Measurements from ENCODE around the gene ANKRD37.

The ANKRD37 gene, protein sequence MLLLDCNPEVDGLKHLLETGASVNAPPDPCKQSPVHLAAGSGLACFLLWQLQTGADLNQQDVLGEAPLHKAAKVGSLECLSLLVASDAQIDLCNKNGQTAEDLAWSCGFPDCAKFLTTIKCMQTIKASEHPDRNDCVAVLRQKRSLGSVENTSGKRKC

DNA sequence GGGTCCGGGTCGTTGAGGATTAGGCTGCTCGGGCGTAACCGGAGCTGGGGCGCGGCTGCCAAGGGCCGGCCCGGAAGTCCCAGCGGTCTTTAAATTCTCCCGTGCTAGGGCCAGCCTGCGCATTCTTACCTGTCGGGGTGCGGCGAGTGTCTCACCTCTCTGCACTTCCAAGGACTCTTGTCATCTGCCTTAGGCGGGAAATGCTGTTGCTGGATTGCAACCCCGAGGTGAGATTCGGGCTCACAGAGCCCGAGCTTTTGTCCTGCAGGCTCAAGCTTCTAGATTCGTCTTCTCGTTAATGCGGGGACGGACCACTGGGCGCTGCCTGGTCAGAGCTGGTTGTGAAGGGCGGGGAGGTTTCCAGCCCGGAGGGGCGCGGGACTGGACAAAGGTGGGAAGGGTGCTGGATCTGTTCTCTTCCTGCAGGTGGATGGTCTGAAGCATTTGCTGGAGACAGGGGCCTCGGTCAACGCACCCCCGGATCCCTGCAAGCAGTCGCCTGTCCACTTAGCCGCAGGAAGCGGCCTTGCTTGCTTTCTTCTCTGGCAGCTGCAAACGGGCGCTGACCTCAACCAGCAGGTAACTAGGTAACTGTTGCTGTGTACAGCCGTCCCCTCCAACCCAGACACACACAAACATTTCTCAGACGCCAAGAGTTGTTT is at the start of gene ANKRD37:
Gene ANKRD37, plus strand, starts transcription at position 118 of the 662 bp plus-strand sequence. Its CDS starts 83 bp downstream, at position 201.
- Histone ChIP-seq H3K9ac (ENCODE audit: low read length) (peak within 1 kb of the TSS; percentile 95), H2AFZ (ENCODE audit: low read length) (peak within 1 kb of the TSS; percentile 13), H3F3A (ENCODE audit: insufficient read depth, low read length) (peaks cover 53% of the 10 kb centered on the region), H3K4me3 (ENCODE audit: low read length) (peak within 1 kb of the TSS; percentile 74), H4K20me1 (ENCODE audit: insufficient read depth, low read length) (no peaks in the 10 kb centered on the region), H3K27ac (ENCODE audit: low read length) (peak within 1 kb of the TSS; percentile 98), H3K79me2 (ENCODE audit: low read length) (peaks cover 27% of the 10 kb centered on the region), H3K4me2 (ENCODE audit: low read depth, low read length) (peak within 1 kb of the TSS; percentile 66), H3K4me1 (ENCODE audit: low read length) (peaks cover 35% of the 10 kb centered on the region), H3K9me3 (replicated peaks; ENCODE audit: insufficient read depth, low read length) (no peaks in the 10 kb centered on the region), H3K9me2 (replicated peaks; ENCODE audit: insufficient read depth, low read length) (no peaks in the 10 kb centered on the region), H3K36me3 (replicated peaks; ENCODE audit: insufficient read depth, low read length) (peaks cover 6% of the 10 kb centered on the region; the same call in 1 of the 2 replicates), H3K27me3 (replicated peaks; ENCODE audit: insufficient read depth, low read length) (no peaks in the 10 kb centered on the region)
- DNase-seq, result peak; percentile 59
- TF ChIP-seq EZH2 (optimal IDR thresholded peaks at IDR 0.05; ENCODE audit: low read depth, low read length), result no peak
- TF ChIP-seq CTCF (IDR thresholded peaks at IDR 0.05; ENCODE audit: low read length), result no peak

GRCh38 chr4:185346975-185347601 is 49.6 kb upstream of the ANKRD37 start:
- H3K27me3 ChIP-seq (replicated peaks; ENCODE audit: insufficient read depth, low read length), result no peaks in the 10 kb centered on the region
- no peaks in the 10 kb centered on the region for H3K9me2 ChIP-seq (replicated peaks; ENCODE audit: insufficient read depth, low read length)
- no peak overlapping the region for H3K4me3 ChIP-seq (ENCODE audit: low read length)
- no peaks in the 10 kb centered on the region for H4K20me1 ChIP-seq (ENCODE audit: insufficient read depth, low read length)
- no peak for DNase-seq
- TF ChIP-seq EZH2 (optimal IDR thresholded peaks at IDR 0.05; ENCODE audit: low read depth, low read length) (no peak), EZH2phosphoT487 (IDR thresholded peaks at IDR 0.05; ENCODE audit: low read length) (no peak), CTCF (IDR thresholded peaks at IDR 0.05; ENCODE audit: low read length) (no peak)
- no peaks in the 10 kb centered on the region for H3K9me3 ChIP-seq (replicated peaks; ENCODE audit: insufficient read depth, low read length)
- H3K79me2 ChIP-seq (ENCODE audit: low read length), result peaks cover 11% of the 10 kb centered on the region
- peaks cover 26% of the 10 kb centered on the region for H3F3A ChIP-seq (ENCODE audit: insufficient read depth, low read length)
- no peak overlapping the region for H3K4me2 ChIP-seq (ENCODE audit: low read depth, low read length)
- H3K9ac ChIP-seq (ENCODE audit: low read length), result no peak overlapping the region
- H3K27ac ChIP-seq (ENCODE audit: low read length), result no peak overlapping the region
- H3K36me3 ChIP-seq (replicated peaks; ENCODE audit: insufficient read depth, low read length), result peaks cover 15% of the 10 kb centered on the region
- peaks cover 50% of the 10 kb centered on the region for H3K4me1 ChIP-seq (ENCODE audit: low read length)
- no peak overlapping the region for H2AFZ ChIP-seq (ENCODE audit: low read length)

GRCh38 chr4:185351691-185352090 is 45.0 kb upstream of the ANKRD37 start:
- H3K4me3 ChIP-seq (ENCODE audit: low read length), result no peak overlapping the region
- H2AFZ ChIP-seq (ENCODE audit: low read length), result no peak overlapping the region
- H3K4me2 ChIP-seq (ENCODE audit: low read depth, low read length), result peak overlapping the region; percentile 69; the same call in 1 of the 2 replicates
- 0 out of 2 replicates have a peak, but pooled peaks cover 4% of the 10 kb centered on the region for H3K79me2 ChIP-seq (ENCODE audit: low read length)
- H3K9me3 ChIP-seq (replicated peaks; ENCODE audit: insufficient read depth, low read length), result no peaks in the 10 kb centered on the region
- peaks cover 28% of the 10 kb centered on the region for H3K4me1 ChIP-seq (ENCODE audit: low read length)
- TF ChIP-seq EZH2phosphoT487 (IDR thresholded peaks at IDR 0.05; ENCODE audit: low read length) (no peak), EZH2 (optimal IDR thresholded peaks at IDR 0.05; ENCODE audit: low read depth, low read length) (no peak), CTCF (IDR thresholded peaks at IDR 0.05; ENCODE audit: low read length) (no peak)
- H4K20me1 ChIP-seq (ENCODE audit: insufficient read depth, low read length), result no peaks in the 10 kb centered on the region
- no peaks in the 10 kb centered on the region for H3K27me3 ChIP-seq (replicated peaks; ENCODE audit: insufficient read depth, low read length)
- H3K27ac ChIP-seq (ENCODE audit: low read length), result peak overlapping the region; percentile 93
- H3K9me2 ChIP-seq (replicated peaks; ENCODE audit: insufficient read depth, low read length), result no peaks in the 10 kb centered on the region
- peaks cover 21% of the 10 kb centered on the region for H3F3A ChIP-seq (ENCODE audit: insufficient read depth, low read length)
- DNase-seq, result no peak
- peaks cover 25% of the 10 kb centered on the region for H3K36me3 ChIP-seq (replicated peaks; ENCODE audit: insufficient read depth, low read length)
- H3K9ac ChIP-seq (ENCODE audit: low read length), result peak overlapping the region; percentile 77; the same call in 1 of the 2 replicates

All from MM.1S (cell line).